Ishikawa (cell line): ENCODE data around the gene CFAP221.

Experiments used
- EGR1 ChIP-seq: IDR thresholded peaks from 2 replicates; pipeline ENCODE4 v1.6.1; 2012
- REST ChIP-seq: IDR thresholded peaks from 2 replicates; pipeline ENCODE4 v1.6.1; 2012; ENCODE audit warnings: low read depth, mild to moderate bottlenecking
- USF1 ChIP-seq: IDR thresholded peaks from 2 replicates; pipeline ENCODE4 v1.6.1; 2012
- YY1 ChIP-seq: IDR thresholded peaks from 2 replicates; pipeline ENCODE4 v1.6.1; 2012; ENCODE audit warnings: low read depth

GRCh38 chr2:119598596-119599263 is 54.5 kb downstream of the CFAP221 start:
- TF ChIP-seq EGR1 (no peak), USF1 (no peak), REST (no peak), YY1 (no peak)
